Measurements from ENCODE around the gene MEAK7. TPM values are rescaled to one million over a fixed set of nuclear protein-coding genes. Genes with fewer than 3 reads are reported as not detected.
A peak's percentile ranks its signal among the peaks of the same experiment; 100 is the strongest.

The MEAK7 gene
- total and polyA plus RNA-seq, 12 donors, result 3.6 to 14.1 (median 6.8) TPM

DNA sequence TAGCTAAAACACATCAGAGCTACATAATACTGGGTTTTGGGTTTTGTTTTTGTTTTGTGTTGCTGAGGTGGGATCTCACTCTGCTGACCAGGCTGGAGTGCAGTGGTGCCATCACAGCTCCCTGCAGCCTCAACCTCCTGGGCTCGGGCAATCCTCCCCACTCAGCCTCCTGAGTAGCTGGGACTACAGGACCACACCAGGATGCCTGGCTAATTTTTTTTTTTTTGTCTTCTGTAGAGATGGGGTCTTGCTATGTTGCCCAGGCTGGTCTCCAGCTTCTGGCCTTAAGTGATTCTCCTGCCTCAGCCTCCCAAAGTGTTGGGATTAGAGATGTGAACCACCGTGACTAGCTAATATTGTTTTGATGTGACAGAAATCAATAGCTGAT is 6.2 kb downstream of the MEAK7 start:
- Histone ChIP-seq H3K4me1 (replicated peaks in 1 of 2) (no peaks in the 10 kb centered on the region), H3K4me3 (no peak overlapping the region), H3K27ac (no peak overlapping the region), H3K9me3 (replicated peaks in 1 of 3) (no peaks in the 10 kb centered on the region), H3K27me3 (no peaks in the 10 kb centered on the region), H3K36me3 (replicated peaks in 1 of 2) (peaks cover 0 to 25% of the 10 kb centered on the region in 2 donors)
- no peak for TF ChIP-seq POLR2A (IDR thresholded peaks at IDR 0.05)
- TF ChIP-seq, protein P1, sequence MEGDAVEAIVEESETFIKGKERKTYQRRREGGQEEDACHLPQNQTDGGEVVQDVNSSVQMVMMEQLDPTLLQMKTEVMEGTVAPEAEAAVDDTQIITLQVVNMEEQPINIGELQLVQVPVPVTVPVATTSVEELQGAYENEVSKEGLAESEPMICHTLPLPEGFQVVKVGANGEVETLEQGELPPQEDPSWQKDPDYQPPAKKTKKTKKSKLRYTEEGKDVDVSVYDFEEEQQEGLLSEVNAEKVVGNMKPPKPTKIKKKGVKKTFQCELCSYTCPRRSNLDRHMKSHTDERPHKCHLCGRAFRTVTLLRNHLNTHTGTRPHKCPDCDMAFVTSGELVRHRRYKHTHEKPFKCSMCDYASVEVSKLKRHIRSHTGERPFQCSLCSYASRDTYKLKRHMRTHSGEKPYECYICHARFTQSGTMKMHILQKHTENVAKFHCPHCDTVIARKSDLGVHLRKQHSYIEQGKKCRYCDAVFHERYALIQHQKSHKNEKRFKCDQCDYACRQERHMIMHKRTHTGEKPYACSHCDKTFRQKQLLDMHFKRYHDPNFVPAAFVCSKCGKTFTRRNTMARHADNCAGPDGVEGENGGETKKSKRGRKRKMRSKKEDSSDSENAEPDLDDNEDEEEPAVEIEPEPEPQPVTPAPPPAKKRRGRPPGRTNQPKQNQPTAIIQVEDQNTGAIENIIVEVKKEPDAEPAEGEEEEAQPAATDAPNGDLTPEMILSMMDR (IDR thresholded peaks at IDR 0.05), result no peak
- intact Hi-C loops (cut with DNase I), result no loop called here
- no peak for DNase-seq
- WGBS, 4 donors, result 88 to 97% (median 95%) methylated on average over 2 of the region's 2 CpGs

DNA sequence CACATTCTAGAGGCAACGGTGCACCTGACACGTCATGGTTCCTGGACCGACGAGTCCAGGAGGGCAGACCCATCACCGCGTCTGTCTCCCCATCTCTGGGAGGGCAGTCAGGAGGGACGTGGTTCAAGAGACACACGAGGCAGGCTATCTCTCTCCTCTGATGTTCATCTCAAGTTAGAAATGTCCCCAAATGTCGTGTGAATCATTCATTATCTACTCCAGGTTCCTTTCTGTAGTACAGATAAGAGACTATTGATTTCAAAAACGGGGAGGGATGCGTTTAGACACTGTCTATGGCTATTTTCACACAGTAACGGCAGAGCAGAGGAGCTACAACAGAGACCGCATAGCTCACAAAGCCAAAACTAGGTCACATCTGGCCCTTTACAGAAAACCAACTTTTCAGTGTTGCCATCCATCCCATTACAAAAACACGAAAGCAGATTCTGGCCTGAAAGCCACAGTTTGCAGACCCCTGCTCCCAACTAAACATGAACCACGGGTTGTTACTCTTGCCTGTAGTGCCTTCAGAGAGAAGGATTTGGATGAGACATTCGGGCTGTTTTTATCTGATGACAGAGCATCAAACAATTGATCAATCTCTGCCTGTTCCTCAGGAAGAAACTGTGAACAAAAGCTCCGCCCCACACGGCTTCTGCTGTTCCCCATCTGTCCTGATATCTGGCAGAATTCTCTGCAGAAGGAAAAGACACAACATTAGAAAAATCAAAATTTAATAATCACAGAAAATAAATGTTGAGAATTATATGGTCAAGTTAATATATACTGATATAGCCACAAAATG is 6.8 kb downstream of the MEAK7 start:
- Histone ChIP-seq H3K9me3 (replicated peaks in 1 of 3) (no peaks in the 10 kb centered on the region), H3K27ac (no peak overlapping the region), H3K27me3 (no peaks in the 10 kb centered on the region), H3K4me3 (no peak overlapping the region), H3K36me3 (replicated peaks in 1 of 2) (peaks cover 0 to 28% of the 10 kb centered on the region in 2 donors), H3K4me1 (replicated peaks in 1 of 2) (no peaks in the 10 kb centered on the region)
- TF ChIP-seq, protein P1 (IDR thresholded peaks at IDR 0.05), result no peak
- WGBS, 4 donors, result 86 to 92% (median 88%) methylated on average over 18 of the region's 18 CpGs
- intact Hi-C loops (cut with DNase I), result no loop called here
- peak in 1 of 7 donors; percentile 28 for DNase-seq

DNA sequence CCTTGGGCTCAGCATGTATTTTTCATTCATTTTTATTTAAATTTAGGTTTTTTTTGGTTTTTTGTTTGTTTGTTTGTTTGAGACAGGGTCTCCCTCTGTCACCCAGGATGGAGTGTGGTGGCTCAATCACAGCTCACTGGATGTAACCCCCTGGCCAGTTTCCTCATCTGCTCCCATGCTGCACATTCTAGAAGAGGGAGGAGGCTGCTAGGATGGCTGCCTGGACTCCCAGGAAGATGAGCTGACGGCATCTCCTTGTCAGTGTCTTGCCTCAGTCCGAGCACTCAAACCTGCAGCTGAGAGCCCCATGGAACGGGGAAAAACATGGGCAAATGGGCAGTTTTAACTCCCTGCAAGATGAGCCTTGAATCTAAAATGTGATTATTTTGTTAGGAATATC is 7.5 kb downstream of the MEAK7 start:
- no peak overlapping the region for H3K4me3 ChIP-seq
- no peaks in the 10 kb centered on the region for H3K4me1 ChIP-seq (replicated peaks in 1 of 2)
- intact Hi-C loops (cut with DNase I), result no loop called here
- H3K9me3 ChIP-seq (replicated peaks in 1 of 3), result no peaks in the 10 kb centered on the region
- no peak overlapping the region for H3K27ac ChIP-seq
- 89 to 100% (median 98%) methylated on average over 3 of the region's 3 CpGs for WGBS, 4 donors
- peaks cover 0 to 28% of the 10 kb centered on the region in 2 donors for H3K36me3 ChIP-seq (replicated peaks in 1 of 2)
- TF ChIP-seq POLR2A (IDR thresholded peaks at IDR 0.05), result no peak
- TF ChIP-seq, protein P1 (IDR thresholded peaks at IDR 0.05), result no peak
- H3K27me3 ChIP-seq, result no peaks in the 10 kb centered on the region
- DNase-seq, result peak in 1 of 7 donors; percentile 33

DNA sequence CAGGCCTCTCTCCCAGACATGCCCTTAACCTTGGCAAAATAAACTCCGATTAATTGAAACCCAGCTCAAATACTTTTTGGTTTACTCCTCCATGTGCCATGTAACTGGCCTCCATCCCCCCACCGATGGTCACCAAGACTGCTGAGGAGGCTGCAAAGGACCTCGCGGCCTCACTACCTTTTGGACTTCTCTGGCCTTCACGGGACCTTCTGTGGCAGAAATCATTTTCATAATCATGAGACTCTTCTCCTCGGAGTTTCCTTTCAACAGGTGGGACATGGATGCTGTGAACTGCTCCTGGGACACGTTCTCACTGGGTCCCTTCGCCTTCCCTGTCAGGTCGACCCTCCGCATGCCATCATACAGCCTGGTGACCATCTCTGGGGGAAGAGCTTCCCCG is 9.0 kb downstream of the MEAK7 start:
- Histone ChIP-seq H3K4me3 (no peak overlapping the region), H3K27ac (no peak overlapping the region), H3K9me3 (replicated peaks in 1 of 3) (no peaks in the 10 kb centered on the region), H3K36me3 (replicated peaks in 1 of 2) (peaks cover 0 to 28% of the 10 kb centered on the region in 2 donors), H3K4me1 (replicated peaks in 1 of 2) (no peaks in the 10 kb centered on the region), H3K27me3 (no peaks in the 10 kb centered on the region)
- DNase-seq, result peak in 2 of 7 donors; percentile 11 to 38
- no peak for TF ChIP-seq POLR2A (IDR thresholded peaks at IDR 0.05)
- TF ChIP-seq, protein P1 (IDR thresholded peaks at IDR 0.05), result no peak
- intact Hi-C loops (cut with DNase I), result no loop called here
- WGBS, 4 donors, result 95 to 96% (median 96%) methylated on average over 11 of the region's 11 CpGs

Data from adrenal gland (tissue), 12 donors.